ENCODE data around the gene SETD1A. TPM values are rescaled to one million over a fixed set of nuclear protein-coding genes. Genes with fewer than 3 reads are reported as not detected.
A peak's percentile ranks its signal among the peaks of the same experiment; 100 is the strongest.
"Not testable (repeated sequence)": the region's sequence is repeated elsewhere in the genome, so short reads cannot be mapped to it uniquely, and the experiment has no call there.

The SETD1A gene
- total and polyA plus RNA-seq, 7 experiments from 2014 or later, result 1.3 to 47.2 (median 32.9) TPM

GRCh38 chr16:31008149-31008548 is 50.6 kb downstream of the SETD1A start:
- peaks cover 0 to 53% (median 11%) of the 10 kb centered on the region in 5 donors for H3K27me3 Mint-ChIP-seq
- H3K4me3 Mint-ChIP-seq, result no peak overlapping the region
- Histone ChIP-seq H3K36me3 (ENCODE audit: control insufficient read depth in 2 of 3, insufficient read depth in 3 of 3, low read length in 3 of 3) (no peaks in the 10 kb centered on the region), H3K4me1 (ENCODE audit: control insufficient read depth in 2 of 2, insufficient read depth in 2 of 2, low read length in 2 of 2) (peaks cover 3 to 6% of the 10 kb centered on the region in 2 donors), H3K9me3 (ENCODE audit: control insufficient read depth in 2 of 3, low read length in 3 of 3) (no peaks in the 10 kb centered on the region), H3K27ac (ENCODE audit: low read depth, low read length) (no peak overlapping the region), H3K4me3 (ENCODE audit: low read length) (no peak overlapping the region), H3K27me3 (ENCODE audit: control insufficient read depth in 2 of 2, insufficient read depth in 2 of 2, low read length in 2 of 2) (no peaks in the 10 kb centered on the region)
- no peaks in the 10 kb centered on the region for H3K9me3 Mint-ChIP-seq
- H3K36me3 Mint-ChIP-seq, result no peaks in the 10 kb centered on the region
- H3K4me1 Mint-ChIP-seq, result peaks cover 13 to 25% (median 16%) of the 10 kb centered on the region in 7 donors
- ATAC-seq, result no peak
- H3K27ac Mint-ChIP-seq, result no peak overlapping the region
- ChIA-PET POLR2A (interaction anchor here (1.3 kb wide), 1 partner anchor 25 kb away, joined by 3 read pairs; the partner anchor contains the start of gene STX4), CTCF (no interaction called here)
- intact Hi-C loops (cut with micrococcal nuclease), result no loop called here
- DNase-seq, result no peak

- H3K9me3 Mint-ChIP-seq, result no peaks in the 10 kb centered on the region
- peaks cover 13 to 29% (median 18%) of the 10 kb centered on the region in 7 donors for H3K4me1 Mint-ChIP-seq
- peak overlapping the region in 2 of 9 donors; percentile 32 to 60 for H3K27ac Mint-ChIP-seq
- Histone ChIP-seq H3K4me1 (ENCODE audit: control insufficient read depth in 2 of 2, insufficient read depth in 2 of 2, low read length in 2 of 2) (peaks cover 3 to 6% of the 10 kb centered on the region in 2 donors), H3K36me3 (ENCODE audit: control insufficient read depth in 2 of 3, insufficient read depth in 3 of 3, low read length in 3 of 3) (no peaks in the 10 kb centered on the region), H3K9me3 (ENCODE audit: control insufficient read depth in 2 of 3, low read length in 3 of 3) (no peaks in the 10 kb centered on the region), H3K27me3 (ENCODE audit: control insufficient read depth in 2 of 2, insufficient read depth in 2 of 2, low read length in 2 of 2) (no peaks in the 10 kb centered on the region), H3K4me3 (ENCODE audit: low read length) (no peak overlapping the region), H3K27ac (ENCODE audit: low read depth, low read length) (no peak overlapping the region)
- H3K27me3 Mint-ChIP-seq, result peaks cover 0 to 57% (median 15%) of the 10 kb centered on the region in 5 donors
- no peaks in the 10 kb centered on the region for H3K36me3 Mint-ChIP-seq
- peak overlapping the region in 3 of 10 donors; percentile 20 to 39 (median 35) for H3K4me3 Mint-ChIP-seq
- ATAC-seq (no peak), DNase-seq (no peak)
- intact Hi-C loops (cut with micrococcal nuclease), result no loop called here
- CTCF ChIA-PET, result no interaction called here
- POLR2A ChIA-PET, result interaction anchor here (0.7 to 1.3 kb wide), 2 partner anchors 25 to 261 kb away, joined by 3 read pairs; partner anchors contain the start of gene STX4
Observed at GRCh38 chr16:31008551-31008950, 51.0 kb downstream of the SETD1A start.

DNA sequence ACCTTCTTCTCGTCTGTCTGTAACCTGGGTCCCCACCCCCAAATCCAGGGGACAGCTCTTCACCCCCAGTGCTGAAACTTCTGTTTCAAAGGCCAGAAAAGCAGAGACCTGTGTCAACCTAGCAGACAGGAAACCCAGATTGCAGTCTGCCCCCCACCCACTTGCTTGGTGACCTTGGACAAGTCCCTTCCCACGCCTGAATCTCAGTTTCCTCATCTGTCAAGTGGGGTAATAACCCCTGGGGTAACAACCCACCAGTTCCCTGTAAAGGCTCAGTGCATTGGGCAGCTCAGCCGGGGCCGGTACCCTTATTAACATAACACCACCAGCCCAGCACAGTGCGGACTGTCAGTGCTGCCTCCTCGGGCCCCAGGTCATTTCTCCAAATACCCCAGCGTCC is 51.6 kb downstream of the SETD1A start:
- H3K36me3 Mint-ChIP-seq, result no peaks in the 10 kb centered on the region
- H3K27ac ChIP-seq (ENCODE audit: low read depth, low read length), result no peak overlapping the region
- peak overlapping the region in 4 of 9 donors; percentile 32 to 81 (median 68) for H3K27ac Mint-ChIP-seq
- DNase-seq, result no peak
- CTCF ChIA-PET, result no interaction called here
- H3K9me3 Mint-ChIP-seq, result no peaks in the 10 kb centered on the region
- H3K27me3 Mint-ChIP-seq, result peaks cover 0 to 59% (median 17%) of the 10 kb centered on the region in 5 donors
- peak overlapping the region in 9 of 10 donors; percentile 20 to 91 (median 35) for H3K4me3 Mint-ChIP-seq
- H3K27me3 ChIP-seq (ENCODE audit: control insufficient read depth in 2 of 2, insufficient read depth in 2 of 2, low read length in 2 of 2), result no peaks in the 10 kb centered on the region
- H3K4me1 Mint-ChIP-seq, result peaks cover 13 to 31% (median 20%) of the 10 kb centered on the region in 7 donors
- ATAC-seq, result no peak
- no peaks in the 10 kb centered on the region for H3K9me3 ChIP-seq (ENCODE audit: control insufficient read depth in 2 of 3, low read length in 3 of 3)
- intact Hi-C loops (cut with micrococcal nuclease), result no loop called here
- H3K4me1 ChIP-seq (ENCODE audit: control insufficient read depth in 2 of 2, insufficient read depth in 2 of 2, low read length in 2 of 2), result peaks cover 3 to 6% of the 10 kb centered on the region in 2 donors
- H3K4me3 ChIP-seq (ENCODE audit: low read length), result no peak overlapping the region
- POLR2A ChIA-PET, result interaction anchor here (0.7 to 1.3 kb wide), 2 partner anchors 24 to 261 kb away, joined by 3 read pairs; partner anchors contain the start of gene STX4
- H3K36me3 ChIP-seq (ENCODE audit: control insufficient read depth in 2 of 3, insufficient read depth in 3 of 3, low read length in 3 of 3), result no peaks in the 10 kb centered on the region

DNA sequence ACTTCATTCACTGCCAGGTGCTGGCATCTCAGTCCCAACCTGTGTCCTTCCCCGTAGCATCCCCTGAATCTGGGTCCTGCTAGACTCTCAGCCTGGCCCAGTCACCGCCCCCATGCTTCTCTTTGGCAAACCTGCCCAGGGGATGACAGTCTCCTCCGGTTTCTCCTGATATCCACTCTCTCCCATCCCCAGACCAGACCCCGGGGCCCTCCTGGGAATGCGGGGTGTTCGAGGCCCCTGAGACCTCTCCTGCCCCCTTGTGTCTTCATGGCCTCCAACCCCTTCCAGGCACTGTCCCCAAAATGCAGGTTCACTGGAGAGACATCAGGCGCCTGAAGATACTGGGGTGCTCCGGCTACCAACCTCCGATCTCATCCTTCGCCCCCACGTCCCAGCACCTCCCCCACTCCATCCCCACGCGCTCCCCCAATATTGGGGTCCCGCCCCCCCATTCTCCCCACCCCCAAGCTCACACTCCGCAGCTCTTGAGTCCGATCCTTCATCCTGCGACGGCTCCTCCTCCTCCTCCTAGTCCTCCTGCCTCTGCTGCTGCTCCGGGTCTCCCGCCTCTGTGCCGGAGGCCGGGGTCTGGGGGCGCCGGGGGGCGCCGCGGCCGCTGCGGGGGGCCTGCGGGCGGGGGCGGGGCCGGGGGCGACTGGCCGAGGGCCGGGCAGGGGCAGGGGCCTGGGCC is 52.5 kb downstream of the SETD1A start:
- ChIA-PET POLR2A (interaction anchor here (0.6 kb wide), 1 partner anchor 109 kb away, joined by 4 read pairs; no protein-coding TSS in a partner anchor), CTCF (no interaction called here)
- peaks cover 13 to 31% (median 20%) of the 10 kb centered on the region in 7 donors for H3K4me1 Mint-ChIP-seq
- Histone ChIP-seq H3K27me3 (ENCODE audit: control insufficient read depth in 2 of 2, insufficient read depth in 2 of 2, low read length in 2 of 2) (no peaks in the 10 kb centered on the region), H3K4me1 (ENCODE audit: control insufficient read depth in 2 of 2, insufficient read depth in 2 of 2, low read length in 2 of 2) (peaks cover 3 to 6% of the 10 kb centered on the region in 2 donors), H3K9me3 (ENCODE audit: control insufficient read depth in 2 of 3, low read length in 3 of 3) (no peaks in the 10 kb centered on the region), H3K4me3 (ENCODE audit: low read length) (no peak overlapping the region), H3K36me3 (ENCODE audit: control insufficient read depth in 2 of 3, insufficient read depth in 3 of 3, low read length in 3 of 3) (no peaks in the 10 kb centered on the region), H3K27ac (ENCODE audit: low read depth, low read length) (no peak overlapping the region)
- H3K4me3 Mint-ChIP-seq, result peak overlapping the region; percentile 31 to 91 (median 80)
- peak overlapping the region in 6 of 9 donors; percentile 29 to 83 (median 62) for H3K27ac Mint-ChIP-seq
- peaks cover 0 to 63% (median 19%) of the 10 kb centered on the region in 5 donors for H3K27me3 Mint-ChIP-seq
- DNase-seq, result no peak
- peak; percentile 53 for ATAC-seq
- no peaks in the 10 kb centered on the region for H3K36me3 Mint-ChIP-seq
- no peaks in the 10 kb centered on the region for H3K9me3 Mint-ChIP-seq
- intact Hi-C loops (cut with micrococcal nuclease), result loop anchor here (1.0 to 2.0 kb wide), 3 partner anchors 13 to 23 kb away; partner anchors contain the start of gene STX4 (in 2 of the 2)

DNA sequence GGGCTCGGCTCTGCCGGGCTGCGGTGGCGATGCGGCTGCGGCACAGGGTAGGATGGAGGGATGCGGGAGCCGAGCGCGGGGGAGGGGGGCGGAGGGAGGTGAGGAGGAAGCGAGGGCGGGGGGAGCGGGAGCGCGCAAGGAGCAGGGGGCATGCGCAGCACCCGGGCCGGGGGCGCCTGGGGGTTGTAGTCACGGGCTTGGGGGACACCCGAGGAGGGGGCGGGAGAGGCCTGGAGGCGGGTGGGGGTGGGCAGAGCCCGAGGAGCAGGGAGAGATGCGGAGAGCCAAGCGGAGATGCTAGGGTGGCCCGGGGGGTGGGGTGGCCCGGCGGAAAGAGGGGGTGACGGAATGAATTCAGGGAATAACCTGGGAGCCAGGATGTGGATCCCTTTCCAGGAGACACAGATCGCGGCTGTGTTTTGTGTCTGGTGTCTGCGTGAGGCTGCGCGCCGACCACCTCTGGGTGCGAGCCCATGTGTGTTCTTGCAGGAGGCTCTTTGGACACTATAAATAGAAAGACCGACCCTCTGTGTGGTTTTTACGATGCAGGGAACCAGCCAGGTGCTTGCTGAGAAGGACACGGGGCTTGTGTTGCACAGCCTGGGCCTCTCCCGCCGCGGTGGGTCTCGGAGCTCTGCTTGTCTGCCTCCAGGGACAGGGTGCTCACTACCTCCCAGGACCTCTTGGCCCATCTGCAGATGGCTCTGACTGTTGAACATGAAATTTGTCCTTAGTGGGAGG is 53.2 kb downstream of the SETD1A start, which contains the start of gene STX1B:
Gene STX1B (minus strand): TSS at position 54 of the 741 bp plus-strand sequence. CDS start 242 bp downstream, outside the sequence.
- Histone ChIP-seq H3K9me3 (ENCODE audit: control insufficient read depth in 2 of 3, low read length in 3 of 3) (no peaks in the 10 kb centered on the region), H3K27me3 (ENCODE audit: control insufficient read depth in 2 of 2, insufficient read depth in 2 of 2, low read length in 2 of 2) (no peaks in the 10 kb centered on the region), H3K27ac (ENCODE audit: low read depth, low read length) (peak within 1 kb of the TSS; percentile 39), H3K4me1 (ENCODE audit: control insufficient read depth in 2 of 2, insufficient read depth in 2 of 2, low read length in 2 of 2) (peaks cover 3 to 6% of the 10 kb centered on the region in 2 donors), H3K36me3 (ENCODE audit: control insufficient read depth in 2 of 3, insufficient read depth in 3 of 3, low read length in 3 of 3) (no peaks in the 10 kb centered on the region), H3K4me3 (ENCODE audit: low read length) (peak within 1 kb of the TSS; percentile 55)
- ChIA-PET POLR2A (no interaction called here), CTCF (no interaction called here)
- Mint-ChIP-seq H3K4me1 (peaks cover 13 to 29% (median 20%) of the 10 kb centered on the region in 7 donors), H3K27me3 (peaks cover 0 to 64% (median 22%) of the 10 kb centered on the region in 5 donors), H3K36me3 (no peaks in the 10 kb centered on the region), H3K4me3 (peak within 1 kb of the TSS; percentile 67 to 91 (median 81)), H3K27ac (peak within 1 kb of the TSS in 8 of 9 donors; percentile 29 to 83 (median 58)), H3K9me3 (no peaks in the 10 kb centered on the region)
- ATAC-seq (peak; percentile 84), DNase-seq (peak; percentile 35 to 72 (median 53))
- intact Hi-C loops (cut with micrococcal nuclease), result loop anchor here (1.0 to 2.0 kb wide), 3 partner anchors 13 to 23 kb away; partner anchors contain the start of gene STX4 (in 2 of the 2)

DNA sequence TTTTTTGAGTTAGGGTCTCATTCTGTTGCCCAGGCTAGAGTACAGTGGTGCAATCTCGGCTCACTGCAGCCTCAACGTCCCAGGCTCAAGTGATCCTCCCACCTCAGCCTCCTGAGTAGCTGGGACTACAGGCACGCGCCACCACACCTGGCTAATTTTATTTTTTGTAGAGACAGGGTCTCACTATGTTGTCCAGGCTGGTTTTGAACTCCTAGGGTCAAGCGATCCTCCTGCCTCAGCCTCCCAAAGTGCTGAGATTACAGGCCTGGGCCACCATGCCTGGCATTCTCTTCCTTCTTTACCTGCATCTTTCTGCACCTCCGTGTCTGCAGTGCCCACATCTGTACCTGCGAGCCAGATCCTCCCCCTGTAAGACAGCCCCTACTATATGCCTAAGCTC is 54.3 kb downstream of the SETD1A start:
- intact Hi-C loops (cut with micrococcal nuclease), result loop anchor here in 1 of 2 donors (2.0 kb wide), 1 partner anchor 21 kb away; the partner anchor contains the start of gene STX4
- H3K36me3 ChIP-seq (ENCODE audit: control insufficient read depth in 2 of 3, insufficient read depth in 3 of 3, low read length in 3 of 3); H3K4me1 ChIP-seq (ENCODE audit: control insufficient read depth in 2 of 2, insufficient read depth in 2 of 2, low read length in 2 of 2); H3K27me3 ChIP-seq (ENCODE audit: control insufficient read depth in 2 of 2, insufficient read depth in 2 of 2, low read length in 2 of 2); POLR2A ChIA-PET; H3K9me3 ChIP-seq (ENCODE audit: control insufficient read depth in 2 of 3, low read length in 3 of 3); ATAC-seq; H3K9me3 Mint-ChIP-seq; H3K4me3 ChIP-seq (ENCODE audit: low read length); H3K36me3 Mint-ChIP-seq; DNase-seq; CTCF ChIA-PET; H3K27ac ChIP-seq (ENCODE audit: low read depth, low read length): not testable (repeated sequence)
- peaks cover 0 to 59% (median 22%) of the 10 kb centered on the region in 5 donors for H3K27me3 Mint-ChIP-seq
- peak overlapping the region; percentile 67 to 89 (median 81) for H3K4me3 Mint-ChIP-seq
- peak overlapping the region in 5 of 9 donors; percentile 22 to 82 (median 67) for H3K27ac Mint-ChIP-seq
- peaks cover 13 to 27% (median 20%) of the 10 kb centered on the region in 7 donors for H3K4me1 Mint-ChIP-seq
